GM12872 (cell line): Measurements from ENCODE around the gene PDE7B.

Experiments used
- CTCF ChIP-seq: IDR thresholded peaks from 3 replicates; pipeline ENCODE4 v1.5.1; 2011; ENCODE audit warnings: low read depth, mild to moderate bottlenecking, low read length, moderate library complexity; ENCODE audit not compliant: insufficient read depth

The PDE7B gene

GRCh38 chr6:136031982-136032381, 180.5 kb downstream of the PDE7B start:
- peak; percentile 37 for TF ChIP-seq CTCF

GRCh38 chr6:136033416-136033815, 181.9 kb downstream of the PDE7B start:
- no peak for TF ChIP-seq CTCF

GRCh38 chr6:136034422-136034821, 182.9 kb downstream of the PDE7B start:
- TF ChIP-seq CTCF: no peak; the same call in 2 of the 3 replicates

GRCh38 chr6:136035378-136036070, 184.0 kb downstream of the PDE7B start:
- TF ChIP-seq CTCF: no peak

GRCh38 chr6:136036071-136036380, 184.5 kb downstream of the PDE7B start:
- no peak for TF ChIP-seq CTCF

GRCh38 chr6:136036601-136037000, 185.1 kb downstream of the PDE7B start:
- no peak for TF ChIP-seq CTCF

- no peak for TF ChIP-seq CTCF
Measured at GRCh38 chr6:136037242-136037875, 185.9 kb downstream of the PDE7B start.
